ENCODE results near the gene FOXP1. TPM values are rescaled to one million over a fixed set of nuclear protein-coding genes. Genes with fewer than 3 reads are reported as not detected.
"Not testable (repeated sequence)": the region's sequence is repeated elsewhere in the genome, so short reads cannot be mapped to it uniquely, and the experiment has no call there.

FOXP1 gene
- total RNA-seq, 1 donor: 455 TPM

GRCh38 chr3:71444861-71445259, 138.7 kb downstream of the FOXP1 start:
- Histone ChIP-seq H3K4me3 (ENCODE audit: low read length) (no peak overlapping the region), H3K27me3 (ENCODE audit: insufficient read depth, low read length) (no peaks in the 10 kb centered on the region), H3K9me3 (ENCODE audit: low read depth, low read length) (no peaks in the 10 kb centered on the region), H3K4me1 (ENCODE audit: insufficient read depth, low read length) (peaks cover 90% of the 10 kb centered on the region)

- no peaks in the 10 kb centered on the region for H3K27me3 ChIP-seq (ENCODE audit: insufficient read depth, low read length)
- H3K9me3 ChIP-seq (ENCODE audit: low read depth, low read length): no peaks in the 10 kb centered on the region
- peaks cover 94% of the 10 kb centered on the region for H3K4me1 ChIP-seq (ENCODE audit: insufficient read depth, low read length)
- H3K4me3 ChIP-seq (ENCODE audit: low read length): no peak overlapping the region
Observed at GRCh38 chr3:71444028-71444860, 139.3 kb downstream of the FOXP1 start.

GRCh38 chr3:71443332-71443731, 140.2 kb downstream of the FOXP1 start:
- no peaks in the 10 kb centered on the region for H3K9me3 ChIP-seq (ENCODE audit: low read depth, low read length)
- no peaks in the 10 kb centered on the region for H3K27me3 ChIP-seq (ENCODE audit: insufficient read depth, low read length)
- H3K4me1 ChIP-seq (ENCODE audit: insufficient read depth, low read length): peaks cover 100% of the 10 kb centered on the region
- H3K4me3 ChIP-seq (ENCODE audit: low read length): no peak overlapping the region

GRCh38 chr3:71442652-71443042, 140.9 kb downstream of the FOXP1 start:
- Histone ChIP-seq H3K9me3 (ENCODE audit: low read depth, low read length) (no peaks in the 10 kb centered on the region), H3K4me3 (ENCODE audit: low read length) (no peak overlapping the region), H3K4me1 (ENCODE audit: insufficient read depth, low read length) (peaks cover 99% of the 10 kb centered on the region), H3K27me3 (ENCODE audit: insufficient read depth, low read length) (no peaks in the 10 kb centered on the region)

- no peaks in the 10 kb centered on the region for H3K27me3 ChIP-seq (ENCODE audit: insufficient read depth, low read length)
- H3K4me1 ChIP-seq (ENCODE audit: insufficient read depth, low read length): peaks cover 99% of the 10 kb centered on the region
- H3K4me3 ChIP-seq (ENCODE audit: low read length): no peak overlapping the region
- H3K9me3 ChIP-seq (ENCODE audit: low read depth, low read length): no peaks in the 10 kb centered on the region
Observed at GRCh38 chr3:71441925-71442651, 141.4 kb downstream of the FOXP1 start.

GRCh38 chr3:71441217-71441924, 142.2 kb downstream of the FOXP1 start:
- Histone ChIP-seq H3K9me3 (ENCODE audit: low read depth, low read length) (no peaks in the 10 kb centered on the region), H3K4me1 (ENCODE audit: insufficient read depth, low read length) (peaks cover 94% of the 10 kb centered on the region), H3K4me3 (ENCODE audit: low read length) (no peak overlapping the region), H3K27me3 (ENCODE audit: insufficient read depth, low read length) (no peaks in the 10 kb centered on the region)

GRCh38 chr3:71438904-71439303, 144.6 kb downstream of the FOXP1 start:
- no peaks in the 10 kb centered on the region for H3K9me3 ChIP-seq (ENCODE audit: low read depth, low read length)
- H3K27me3 ChIP-seq (ENCODE audit: insufficient read depth, low read length): no peaks in the 10 kb centered on the region
- H3K4me3 ChIP-seq (ENCODE audit: low read length): no peak overlapping the region
- H3K4me1 ChIP-seq (ENCODE audit: insufficient read depth, low read length): peaks cover 83% of the 10 kb centered on the region

GRCh38 chr3:71438071-71438685, 145.3 kb downstream of the FOXP1 start:
- Histone ChIP-seq H3K4me1 (ENCODE audit: insufficient read depth, low read length) (peaks cover 81% of the 10 kb centered on the region), H3K27me3 (ENCODE audit: insufficient read depth, low read length) (no peaks in the 10 kb centered on the region), H3K9me3 (ENCODE audit: low read depth, low read length) (no peaks in the 10 kb centered on the region), H3K4me3 (ENCODE audit: low read length) (no peak overlapping the region)

GRCh38 chr3:71436337-71436736, 147.2 kb downstream of the FOXP1 start:
- Histone ChIP-seq H3K4me1 (ENCODE audit: insufficient read depth, low read length) (peaks cover 75% of the 10 kb centered on the region), H3K9me3 (ENCODE audit: low read depth, low read length) (no peaks in the 10 kb centered on the region), H3K27me3 (ENCODE audit: insufficient read depth, low read length) (no peaks in the 10 kb centered on the region), H3K4me3 (ENCODE audit: low read length) (no peak overlapping the region)

- not testable (repeated sequence) for H3K9me3 ChIP-seq (ENCODE audit: low read depth, low read length); H3K27me3 ChIP-seq (ENCODE audit: insufficient read depth, low read length); H3K4me3 ChIP-seq (ENCODE audit: low read length)
- peaks cover 75% of the 10 kb centered on the region for H3K4me1 ChIP-seq (ENCODE audit: insufficient read depth, low read length)
Observed at GRCh38 chr3:71435836-71436235, 147.7 kb downstream of the FOXP1 start.

- H3K27me3 ChIP-seq (ENCODE audit: insufficient read depth, low read length): no peaks in the 10 kb centered on the region
- H3K4me1 ChIP-seq (ENCODE audit: insufficient read depth, low read length): peaks cover 68% of the 10 kb centered on the region
- H3K4me3 ChIP-seq (ENCODE audit: low read length): no peak overlapping the region
- H3K9me3 ChIP-seq (ENCODE audit: low read depth, low read length): no peaks in the 10 kb centered on the region
Observed at GRCh38 chr3:71433631-71434030, 149.9 kb downstream of the FOXP1 start.

- H3K4me1 ChIP-seq (ENCODE audit: insufficient read depth, low read length): peaks cover 63% of the 10 kb centered on the region
Observed at GRCh38 chr3:71432044-71432975, 151.2 kb downstream of the FOXP1 start.

GRCh38 chr3:71430941-71431552, 152.5 kb downstream of the FOXP1 start:
- H3K27me3 ChIP-seq (ENCODE audit: insufficient read depth, low read length): no peaks in the 10 kb centered on the region
- peaks cover 62% of the 10 kb centered on the region for H3K4me1 ChIP-seq (ENCODE audit: insufficient read depth, low read length)
- no peaks in the 10 kb centered on the region for H3K9me3 ChIP-seq (ENCODE audit: low read depth, low read length)
- no peak overlapping the region for H3K4me3 ChIP-seq (ENCODE audit: low read length)

More at GRCh38 chr3:71432044-71432975, 151.2 kb downstream of the FOXP1 start:
- Histone ChIP-seq H3K4me3 (ENCODE audit: low read length) (no peak overlapping the region), H3K9me3 (ENCODE audit: low read depth, low read length) (no peaks in the 10 kb centered on the region), H3K27me3 (ENCODE audit: insufficient read depth, low read length) (no peaks in the 10 kb centered on the region)

GRCh38 chr3:71429597-71429988, 153.9 kb downstream of the FOXP1 start:
- Histone ChIP-seq H3K4me3 (ENCODE audit: low read length) (no peak overlapping the region), H3K27me3 (ENCODE audit: insufficient read depth, low read length) (no peaks in the 10 kb centered on the region), H3K9me3 (ENCODE audit: low read depth, low read length) (no peaks in the 10 kb centered on the region), H3K4me1 (ENCODE audit: insufficient read depth, low read length) (peaks cover 70% of the 10 kb centered on the region)

All from mononuclear cell (primary cell).